ENCODE measurements around the gene B4GALNT1.

The B4GALNT1 gene

GRCh38 chr12:57604992-57605810 is 27.8 kb downstream of the B4GALNT1 start:
- no peak for DNase-seq (ENCODE audit: low read depth)
- H3K4me3 ChIP-seq (replicated peaks; ENCODE audit: low read depth, low read length): peak overlapping the region; percentile 69
- TF ChIP-seq, protein P1, sequence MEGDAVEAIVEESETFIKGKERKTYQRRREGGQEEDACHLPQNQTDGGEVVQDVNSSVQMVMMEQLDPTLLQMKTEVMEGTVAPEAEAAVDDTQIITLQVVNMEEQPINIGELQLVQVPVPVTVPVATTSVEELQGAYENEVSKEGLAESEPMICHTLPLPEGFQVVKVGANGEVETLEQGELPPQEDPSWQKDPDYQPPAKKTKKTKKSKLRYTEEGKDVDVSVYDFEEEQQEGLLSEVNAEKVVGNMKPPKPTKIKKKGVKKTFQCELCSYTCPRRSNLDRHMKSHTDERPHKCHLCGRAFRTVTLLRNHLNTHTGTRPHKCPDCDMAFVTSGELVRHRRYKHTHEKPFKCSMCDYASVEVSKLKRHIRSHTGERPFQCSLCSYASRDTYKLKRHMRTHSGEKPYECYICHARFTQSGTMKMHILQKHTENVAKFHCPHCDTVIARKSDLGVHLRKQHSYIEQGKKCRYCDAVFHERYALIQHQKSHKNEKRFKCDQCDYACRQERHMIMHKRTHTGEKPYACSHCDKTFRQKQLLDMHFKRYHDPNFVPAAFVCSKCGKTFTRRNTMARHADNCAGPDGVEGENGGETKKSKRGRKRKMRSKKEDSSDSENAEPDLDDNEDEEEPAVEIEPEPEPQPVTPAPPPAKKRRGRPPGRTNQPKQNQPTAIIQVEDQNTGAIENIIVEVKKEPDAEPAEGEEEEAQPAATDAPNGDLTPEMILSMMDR (IDR thresholded peaks at IDR 0.05; ENCODE audit: low read length, missing control alignments): no peak

DNA sequence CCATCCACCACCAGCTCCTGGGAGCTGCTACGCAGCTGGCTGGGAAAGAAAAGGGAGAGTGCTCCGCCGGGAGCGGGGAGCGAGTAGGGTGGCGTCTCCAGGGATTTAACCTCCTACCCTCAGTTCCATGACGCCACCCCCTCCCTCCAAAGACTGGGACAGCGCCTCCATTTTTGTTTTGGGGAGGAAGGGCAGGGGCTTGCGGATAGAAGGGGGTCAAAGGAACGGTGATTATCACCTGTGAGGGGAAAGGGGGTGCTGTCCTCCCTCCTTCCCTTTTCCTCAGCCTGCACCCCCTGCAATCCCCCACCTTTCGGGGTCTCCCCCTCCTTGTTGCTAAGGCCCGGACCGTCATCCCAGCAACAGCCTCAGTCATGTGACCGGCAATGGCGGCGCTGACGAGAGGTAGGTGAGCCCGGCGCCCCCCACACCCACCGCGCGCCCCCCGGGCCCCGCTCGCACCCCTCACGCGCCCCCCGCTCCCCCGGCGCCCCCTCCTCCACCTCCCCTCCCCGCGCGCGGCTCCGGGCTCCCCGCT is 28.5 kb downstream of the B4GALNT1 start, which contains the start of gene DTX3:
Gene DTX3 (plus strand): TSS at position 371 of the 538 bp plus-strand sequence. CDS start 1,694 bp downstream, outside the sequence.
- TF ChIP-seq, protein P1 (IDR thresholded peaks at IDR 0.05; ENCODE audit: low read length, missing control alignments): no peak
- DNase-seq (ENCODE audit: low read depth): no peak
- H3K4me3 ChIP-seq (replicated peaks; ENCODE audit: low read depth, low read length): peak within 1 kb of the TSS; percentile 69

DNA sequence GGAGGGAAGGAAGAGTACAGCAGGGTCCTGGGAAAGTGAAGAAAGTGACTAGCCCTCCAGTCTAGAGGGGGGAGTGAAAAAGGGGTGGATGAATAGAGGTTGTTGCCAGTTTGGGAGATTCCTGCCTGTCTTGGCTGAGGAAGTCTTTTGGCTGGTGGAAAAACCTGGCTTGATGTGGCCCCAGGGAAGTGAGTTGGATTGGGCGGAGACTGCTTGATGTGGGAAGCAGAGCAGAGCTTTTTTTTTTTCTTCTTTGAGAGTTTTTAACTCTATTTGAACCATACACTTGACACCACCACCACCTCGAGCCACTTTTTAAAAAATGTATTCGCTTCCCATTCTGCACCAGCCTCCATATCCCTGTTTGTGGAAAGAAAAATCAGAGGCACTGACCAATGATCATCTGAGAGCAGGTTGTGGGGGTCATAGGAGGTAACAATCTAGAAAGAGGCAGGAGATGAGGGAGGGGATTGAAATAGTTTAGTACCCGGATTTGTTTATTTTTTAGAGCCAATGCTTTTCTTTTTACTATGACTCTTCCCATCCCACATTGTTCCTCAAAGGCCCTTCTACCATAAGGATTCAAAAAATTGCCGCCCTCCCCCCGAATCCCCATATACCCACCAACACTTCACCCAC is 29.1 kb downstream of the B4GALNT1 start:
- peak; percentile 50 for DNase-seq (ENCODE audit: low read depth)
- peak overlapping the region; percentile 69 for H3K4me3 ChIP-seq (replicated peaks; ENCODE audit: low read depth, low read length)
- TF ChIP-seq, protein P1 (IDR thresholded peaks at IDR 0.05; ENCODE audit: low read length, missing control alignments): no peak

DNA sequence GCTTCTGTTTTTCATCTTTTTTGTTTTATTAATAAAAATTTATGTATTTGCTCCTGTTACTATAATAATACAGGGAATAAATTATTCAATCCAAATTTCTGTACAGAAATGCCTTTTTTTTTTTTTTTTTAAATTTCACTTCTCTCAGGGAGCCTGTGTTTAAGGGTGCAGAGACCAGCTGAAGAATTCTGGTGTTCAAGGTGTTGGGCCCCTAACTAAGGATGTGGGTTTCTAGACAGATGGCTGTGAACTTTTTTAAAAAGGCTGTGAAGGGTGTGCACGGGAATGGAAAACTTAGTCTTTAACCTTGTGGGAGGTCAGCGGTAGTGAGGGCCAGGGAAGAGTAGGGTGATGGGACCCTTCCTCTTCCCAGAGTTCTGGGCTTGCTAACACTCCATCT is 29.7 kb downstream of the B4GALNT1 start:
- H3K4me3 ChIP-seq (replicated peaks; ENCODE audit: low read depth, low read length): no peak overlapping the region
- TF ChIP-seq, protein P1 (IDR thresholded peaks at IDR 0.05; ENCODE audit: low read length, missing control alignments): no peak
- no peak for DNase-seq (ENCODE audit: low read depth)

DNA sequence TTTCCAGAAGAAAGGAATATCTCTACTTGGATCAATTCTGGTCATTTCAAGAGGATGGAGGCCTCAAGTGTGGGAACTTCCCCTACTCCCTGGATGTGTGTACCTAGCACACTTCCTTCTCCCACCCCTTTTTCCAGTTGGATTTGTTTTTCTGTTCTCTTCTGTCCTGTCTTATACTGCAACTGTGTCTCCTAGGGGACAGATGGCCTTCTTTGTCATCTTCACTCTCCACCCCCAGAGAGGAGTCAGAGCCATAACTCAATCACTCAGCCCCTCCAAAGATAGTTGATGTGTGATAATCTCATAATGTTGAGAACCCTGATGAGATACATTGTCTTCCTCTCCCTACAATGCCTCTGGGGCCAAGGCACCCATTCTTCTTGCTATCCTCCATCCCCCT is 30.5 kb downstream of the B4GALNT1 start:
- no peak overlapping the region for H3K4me3 ChIP-seq (replicated peaks; ENCODE audit: low read depth, low read length)
- no peak for DNase-seq (ENCODE audit: low read depth)
- TF ChIP-seq, protein P1 (IDR thresholded peaks at IDR 0.05; ENCODE audit: low read length, missing control alignments): no peak

GRCh38 chr12:57600395-57600794 is 32.6 kb downstream of the B4GALNT1 start:
- H3K4me3 ChIP-seq (replicated peaks; ENCODE audit: low read depth, low read length): no peak overlapping the region
- no peak for DNase-seq (ENCODE audit: low read depth)
- TF ChIP-seq, protein P1 (IDR thresholded peaks at IDR 0.05; ENCODE audit: low read length, missing control alignments): no peak
